HG03280 (cell line): ENCODE measurements around the gene KRT5.

Experiments
- ATAC-seq: cut with Tn5 transposase; IDR thresholded peaks from one replicate; pipeline ENCODE4 v1.9.1; 2021; ENCODE audit warnings: mild to moderate bottlenecking, moderate library complexity; ENCODE audit not compliant: unreplicated experiment

The KRT5 gene

DNA sequence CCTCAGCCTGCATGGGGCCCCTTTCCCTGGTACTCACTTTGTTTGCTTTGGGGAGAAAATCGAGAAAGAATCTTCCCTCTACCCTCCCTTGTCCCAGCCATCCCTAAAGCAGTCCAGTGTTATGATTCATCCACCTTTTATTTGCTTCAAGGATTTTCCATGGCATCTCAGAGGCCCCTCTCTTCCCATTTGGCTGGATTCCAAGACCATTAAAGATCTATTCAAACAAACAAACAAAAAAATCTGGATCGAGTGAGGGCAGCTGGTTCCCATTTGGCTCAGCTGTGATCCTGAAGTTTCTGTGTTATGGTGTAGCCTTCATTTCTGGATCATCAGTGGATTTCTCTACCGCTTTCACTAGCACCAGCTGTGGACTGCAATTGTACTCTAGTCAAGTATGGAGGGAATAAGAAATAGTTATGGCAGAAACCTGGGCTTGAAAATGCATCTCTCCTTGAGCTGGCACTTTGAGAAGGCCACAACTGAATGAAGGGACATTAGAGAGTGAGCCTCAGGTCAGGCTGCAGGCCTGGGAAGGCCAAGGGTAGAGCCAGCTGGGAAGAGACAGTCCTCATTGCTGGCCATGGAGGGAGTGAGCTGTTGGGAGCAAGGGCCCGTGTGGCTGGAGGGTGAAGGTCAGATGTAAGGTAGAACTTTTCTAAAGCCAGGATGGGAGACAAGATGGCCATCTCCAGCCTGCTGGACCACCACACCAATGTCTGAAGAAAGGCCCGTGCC is 19.1 kb upstream of the KRT5 start:
- no peak for ATAC-seq

DNA sequence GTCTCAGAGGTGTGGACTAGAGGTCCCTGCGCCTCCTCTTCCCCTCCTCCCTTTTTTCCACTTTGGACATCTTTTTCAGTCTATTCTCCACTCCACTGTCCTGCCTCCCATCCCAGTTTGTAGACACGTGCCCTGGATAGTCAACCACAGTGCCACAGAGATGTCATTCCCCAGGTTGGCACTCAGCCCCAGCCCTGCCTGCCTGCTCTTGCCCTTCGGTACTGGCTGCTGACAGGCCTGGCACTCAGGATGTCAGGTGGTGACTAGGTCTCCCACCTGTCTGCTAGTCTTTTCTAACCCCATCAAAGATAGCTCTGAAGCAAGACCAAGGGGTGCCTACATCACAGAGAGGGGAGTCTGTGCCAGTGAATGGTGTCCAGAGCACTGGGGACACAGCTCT is 16.9 kb upstream of the KRT5 start:
- no peak for ATAC-seq

DNA sequence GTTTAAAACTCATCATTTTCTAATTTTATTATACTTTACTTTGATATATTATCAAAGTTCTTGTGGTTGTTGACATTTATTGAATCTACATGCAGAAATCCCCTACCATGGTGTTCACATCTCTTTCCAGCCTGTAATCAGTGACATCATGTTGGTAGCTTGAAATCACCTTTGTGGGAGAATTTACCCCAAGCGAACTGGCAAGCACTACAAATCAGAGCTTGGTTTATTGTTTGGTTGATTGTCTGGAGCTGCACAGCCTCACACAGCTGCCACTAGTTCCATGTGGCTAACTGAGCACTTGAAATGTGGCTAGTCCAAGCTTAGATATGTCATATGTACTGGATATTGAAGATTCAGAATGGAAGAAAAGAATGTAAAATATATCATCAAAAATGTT is 15.4 kb upstream of the KRT5 start:
- no peak for ATAC-seq

DNA sequence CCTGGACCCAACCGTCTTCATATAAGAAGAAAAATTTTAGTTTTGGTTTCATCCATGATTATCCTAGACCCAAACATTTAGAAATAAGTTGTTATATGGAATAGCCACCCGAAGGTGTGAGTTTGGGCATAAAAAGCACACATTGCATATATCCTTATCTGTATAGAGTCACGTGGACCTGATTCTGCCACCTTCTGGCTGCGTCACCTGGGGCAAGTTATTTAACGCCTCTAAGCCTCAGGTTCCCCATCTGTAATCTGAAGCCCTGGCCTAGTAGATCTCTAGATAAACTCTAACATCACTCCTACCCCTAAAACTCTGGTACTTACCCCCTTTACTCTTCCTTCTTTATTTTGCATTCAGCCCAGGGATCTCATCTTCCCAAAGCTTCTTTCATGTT is 14.3 kb upstream of the KRT5 start:
- no peak for ATAC-seq

DNA sequence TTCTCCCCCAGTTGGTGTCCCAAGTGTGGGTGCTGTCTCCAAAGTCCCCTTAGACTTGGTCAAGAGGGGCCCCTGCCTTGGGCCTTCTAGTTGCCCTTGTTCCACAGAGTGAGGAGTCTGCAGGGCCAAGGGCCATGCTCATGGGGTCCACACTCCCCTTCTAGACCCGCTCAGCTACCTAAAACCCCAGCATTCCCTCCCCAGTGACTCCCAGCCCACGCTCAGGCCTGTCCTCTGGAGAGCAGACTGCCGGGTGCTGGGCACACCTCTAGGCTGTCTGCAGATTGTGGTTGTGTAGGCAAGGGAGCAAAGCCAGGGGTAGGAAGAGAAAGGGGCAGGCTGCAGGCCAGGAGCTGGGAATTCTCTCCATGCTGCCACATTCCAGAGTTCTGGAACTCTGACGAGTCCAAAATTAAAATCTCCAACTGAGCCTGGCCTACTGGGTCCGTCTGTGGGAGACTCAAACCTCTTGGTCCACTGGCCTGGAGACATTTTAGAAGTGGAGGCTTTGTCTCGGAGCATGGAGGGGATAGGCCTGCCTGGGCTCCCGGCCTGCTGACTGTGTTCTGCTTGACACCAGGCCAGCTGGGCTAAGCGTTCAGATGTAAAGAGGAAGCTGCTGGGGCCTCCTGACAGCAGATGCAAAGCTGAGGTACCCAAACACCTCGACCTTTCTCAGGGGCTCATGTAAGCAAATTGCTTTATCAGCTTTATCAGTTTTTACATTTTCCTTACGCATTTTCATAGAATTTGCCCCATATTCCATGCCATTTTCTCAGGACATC is 13.7 kb upstream of the KRT5 start:
- no peak for ATAC-seq

DNA sequence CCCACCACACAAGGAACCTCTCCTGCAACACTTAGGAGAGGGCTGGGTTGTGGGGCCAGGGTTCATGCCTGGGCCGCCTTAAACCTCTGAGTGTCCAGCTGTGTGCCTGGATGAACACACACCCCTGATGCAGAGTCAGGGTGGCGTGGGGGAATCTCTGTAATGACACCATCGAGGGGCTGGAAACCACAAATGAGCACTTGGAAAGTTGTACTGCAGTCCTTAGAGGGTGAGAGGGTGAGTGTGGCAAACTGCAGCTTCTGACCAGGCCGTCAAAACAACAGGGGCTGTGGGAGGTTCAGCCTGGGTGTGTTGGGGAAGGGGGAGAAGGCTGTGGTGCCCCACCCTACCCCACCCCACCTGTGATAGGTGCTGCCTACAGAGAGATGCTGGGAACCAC is 12.4 kb upstream of the KRT5 start:
- ATAC-seq = no peak

DNA sequence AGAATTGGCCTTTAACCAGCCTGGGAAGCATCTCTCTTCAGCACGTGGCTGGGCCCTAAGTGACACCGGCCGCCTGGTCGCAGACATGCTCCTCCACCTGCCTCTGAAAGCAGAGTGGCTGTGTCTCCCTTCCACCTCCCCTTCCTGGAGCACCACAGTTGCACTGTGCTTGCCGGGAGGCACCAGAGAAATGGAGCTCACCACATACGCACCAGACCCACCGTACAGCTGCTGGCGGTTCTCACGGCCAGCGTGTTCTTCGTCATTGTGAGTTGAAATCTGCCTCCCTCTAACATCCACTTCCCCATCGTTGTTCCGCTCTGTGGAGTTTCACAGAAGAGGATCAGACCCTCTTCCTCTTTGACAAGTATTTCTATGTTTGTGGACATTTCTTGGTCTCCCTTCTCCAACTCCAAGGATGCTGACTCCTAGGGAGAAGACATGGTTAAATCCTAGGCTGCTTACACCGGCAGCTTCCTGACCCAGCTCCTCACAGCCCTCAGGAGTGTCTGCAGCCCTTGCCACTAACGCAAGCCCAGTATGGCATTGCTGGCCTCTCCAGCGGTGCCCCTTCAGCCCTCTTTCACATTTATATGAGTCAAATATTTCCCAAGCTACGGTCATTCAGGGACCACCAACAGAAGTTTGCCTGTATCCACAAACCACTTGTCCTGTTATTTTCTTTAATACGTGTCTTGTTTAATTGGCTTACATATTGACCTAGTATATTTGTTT is 11.5 kb upstream of the KRT5 start:
- ATAC-seq = no peak

DNA sequence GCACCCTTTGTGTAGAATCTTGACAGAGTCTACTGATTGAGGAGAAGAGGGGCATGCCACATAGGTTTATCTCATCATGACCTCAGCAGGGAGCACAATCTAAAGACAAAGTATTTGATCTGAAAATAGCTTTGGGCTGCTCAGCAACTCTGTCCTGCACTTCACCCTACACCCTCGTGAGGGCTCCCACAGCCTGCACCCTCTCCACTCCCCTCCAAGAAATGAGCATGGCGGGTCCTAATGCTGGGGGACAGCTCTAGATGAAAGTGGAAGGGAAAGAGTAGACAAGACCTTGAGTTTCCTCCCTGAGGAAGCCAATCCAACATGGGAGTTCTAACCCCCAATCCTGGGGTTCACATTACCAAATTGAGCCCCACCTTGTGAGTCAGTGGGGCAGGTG is 10.7 kb upstream of the KRT5 start:
- ATAC-seq = no peak

DNA sequence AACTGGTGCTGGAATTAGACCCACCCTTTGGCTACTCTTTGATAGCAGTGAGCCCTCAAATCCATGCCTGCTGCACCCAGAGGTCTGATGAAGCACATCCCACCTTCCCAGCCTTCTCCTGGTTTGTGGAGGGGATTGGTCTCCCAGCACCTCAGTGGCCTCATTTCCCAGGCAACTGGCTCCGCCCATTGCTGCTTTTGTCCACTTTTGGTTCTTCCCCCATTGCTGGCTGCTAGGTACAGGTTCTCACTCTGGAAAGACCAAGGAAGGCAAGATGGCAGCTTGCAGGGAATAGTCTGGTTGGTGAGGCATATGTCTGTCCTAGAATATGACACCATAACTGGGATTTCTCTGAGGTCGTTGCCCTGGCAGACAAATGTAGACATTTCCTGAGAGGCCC is 10.2 kb upstream of the KRT5 start:
- no peak for ATAC-seq

DNA sequence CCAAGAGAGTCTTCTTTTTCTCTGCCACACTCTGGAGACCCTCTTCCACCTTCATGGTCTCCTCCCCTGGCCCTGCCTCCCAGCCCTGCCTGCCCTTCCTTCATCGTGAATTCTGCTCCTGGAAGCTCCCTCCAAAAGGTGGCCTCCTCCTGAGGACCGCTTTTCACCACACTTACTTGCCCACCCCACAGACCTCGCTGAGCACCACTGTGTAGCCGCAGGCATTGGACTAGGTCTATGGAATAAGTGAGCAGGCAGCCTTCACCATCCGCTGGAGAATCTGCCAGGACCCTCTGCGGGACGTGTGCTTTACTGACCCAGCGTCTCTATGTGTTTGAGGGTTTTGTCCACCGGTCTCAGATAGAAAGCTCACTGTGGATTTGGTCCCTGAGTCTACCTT is 9.7 kb upstream of the KRT5 start:
- no peak for ATAC-seq

DNA sequence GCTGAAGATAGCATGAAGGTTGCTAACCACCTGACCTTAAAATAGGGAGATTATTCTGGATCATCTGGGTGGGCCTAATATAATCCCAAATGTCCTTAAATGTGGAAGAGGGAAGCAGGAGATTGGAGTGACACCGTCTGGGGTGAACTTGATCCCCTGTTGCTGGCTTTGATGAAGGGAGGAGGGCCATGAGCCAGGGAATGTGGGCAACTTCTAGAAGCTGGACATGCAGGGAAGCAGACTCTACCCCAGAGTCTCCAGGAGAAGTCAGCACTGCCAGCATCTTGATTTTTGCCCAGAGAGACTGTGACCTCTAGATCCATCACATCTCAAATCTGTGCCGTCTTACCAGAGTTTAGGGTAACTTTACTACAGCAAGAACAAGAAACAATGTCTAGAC is 9.2 kb upstream of the KRT5 start:
- no peak for ATAC-seq

DNA sequence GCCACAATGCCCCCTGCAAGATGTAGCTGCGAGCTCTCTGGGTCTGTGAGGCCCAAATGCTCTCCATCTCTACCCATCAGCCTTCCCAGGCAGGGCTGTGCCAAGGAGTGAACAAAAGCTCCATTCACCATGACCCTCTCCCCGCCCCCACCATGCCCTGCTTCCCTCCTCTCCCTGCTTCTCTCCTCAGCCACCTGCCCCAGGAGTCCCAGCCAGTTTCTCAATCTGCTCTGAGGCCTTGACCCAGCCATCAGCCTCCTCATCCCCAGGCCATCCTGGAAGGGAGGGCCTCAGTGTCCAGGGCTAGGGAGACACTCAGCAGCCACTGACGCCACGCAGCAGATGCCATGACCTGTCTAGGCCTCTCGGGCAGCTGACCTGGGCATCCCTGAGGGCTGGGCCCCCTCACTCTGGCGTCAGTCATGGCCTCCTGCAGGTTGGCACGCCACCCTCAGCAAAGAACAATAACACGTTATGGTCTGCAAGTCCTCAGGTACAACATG is 8.5 kb upstream of the KRT5 start:
- ATAC-seq = no peak

DNA sequence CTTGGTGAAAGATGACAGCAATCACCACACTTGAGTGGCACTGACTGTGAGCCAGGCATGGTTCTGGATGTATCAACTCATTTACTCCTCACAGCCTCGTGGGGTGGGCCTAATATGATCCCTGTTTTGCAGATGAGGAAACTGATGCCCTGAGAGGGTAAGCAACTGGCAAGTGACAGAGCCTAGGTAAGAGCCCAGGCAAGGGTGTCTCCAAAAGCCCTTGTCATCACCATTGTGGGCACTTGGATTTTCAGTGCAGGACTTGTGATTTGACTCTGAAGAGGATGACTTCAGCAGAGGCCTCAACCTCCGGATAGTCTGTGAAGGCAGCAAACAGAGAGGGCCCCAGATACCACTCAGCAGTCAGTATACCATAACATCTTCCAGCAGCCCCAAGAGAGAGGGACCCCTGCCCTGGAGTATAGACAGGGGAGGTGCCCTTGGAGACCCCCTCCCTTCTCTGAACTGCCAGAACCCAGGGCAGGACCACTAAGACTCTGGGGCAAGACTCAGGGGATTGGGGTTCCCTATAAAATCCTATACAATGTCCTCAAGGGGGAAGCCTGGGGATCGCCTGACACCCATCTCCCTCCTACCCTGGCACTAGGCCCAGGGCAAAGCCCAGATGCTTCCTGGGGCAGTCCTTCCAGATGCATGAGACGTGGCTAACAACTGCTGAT is 7.1 kb upstream of the KRT5 start:
- ATAC-seq = no peak

DNA sequence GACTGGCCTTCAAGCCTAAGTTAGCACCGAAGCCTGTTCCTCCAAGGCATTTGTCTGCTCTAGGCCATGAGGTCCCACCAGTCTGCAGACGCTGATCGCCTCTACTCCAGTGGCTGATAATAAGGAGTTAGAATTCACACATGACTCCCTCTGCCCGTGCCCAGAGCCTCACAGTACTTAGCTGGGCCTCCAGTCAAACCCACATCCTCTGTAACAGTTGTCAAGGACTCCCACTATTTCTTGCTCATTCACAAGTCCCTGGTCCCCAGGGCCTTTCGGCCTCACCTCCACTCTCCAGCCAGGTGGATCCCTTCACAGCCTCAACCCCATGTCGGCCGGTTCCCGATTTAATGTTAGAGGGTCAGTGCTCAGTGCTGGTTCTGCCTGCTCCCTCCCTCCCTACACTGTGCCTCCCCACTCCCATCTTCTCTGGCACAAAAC is 6.3 kb upstream of the KRT5 start:
- no peak for ATAC-seq

DNA sequence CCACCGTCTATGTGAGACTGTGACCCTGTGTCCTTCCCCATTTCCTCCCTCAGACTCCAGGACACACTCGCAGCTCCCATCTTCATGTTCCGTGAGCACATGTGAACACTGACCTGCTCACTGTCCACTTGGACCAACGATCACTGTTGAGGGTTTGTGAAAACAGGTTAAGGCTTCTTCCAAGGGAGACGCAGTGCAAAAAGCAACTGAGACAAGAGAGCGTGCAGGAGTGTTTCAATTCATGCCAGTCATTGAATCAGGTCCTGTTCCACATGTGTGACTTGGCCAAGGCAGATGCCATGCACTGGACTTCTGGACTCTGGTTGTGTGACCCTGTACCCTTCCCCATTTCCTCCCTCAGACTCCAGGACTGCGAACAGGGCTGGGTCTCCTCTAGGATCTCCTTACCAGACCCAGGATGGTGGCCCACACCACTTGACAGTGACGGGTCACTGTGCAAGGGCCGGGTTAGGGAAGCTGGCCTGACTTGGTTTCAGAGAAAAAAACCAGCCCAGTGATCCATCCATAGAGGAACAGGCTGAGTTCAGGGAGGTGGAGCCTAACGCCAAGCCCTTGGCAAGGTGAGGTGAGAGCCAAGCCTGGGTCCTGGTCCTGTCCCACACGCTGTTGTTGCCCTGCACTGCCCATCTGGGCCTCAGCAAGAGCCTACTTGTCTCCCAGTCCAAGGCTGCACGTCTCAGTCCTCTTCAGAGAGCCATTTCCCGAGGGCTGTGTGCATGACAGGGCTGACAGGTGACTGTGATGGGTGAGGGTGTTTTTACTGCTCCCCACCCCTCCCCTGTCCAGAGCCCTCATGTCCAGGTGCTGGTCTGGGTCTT is 5.7 kb upstream of the KRT5 start:
- no peak for ATAC-seq

DNA sequence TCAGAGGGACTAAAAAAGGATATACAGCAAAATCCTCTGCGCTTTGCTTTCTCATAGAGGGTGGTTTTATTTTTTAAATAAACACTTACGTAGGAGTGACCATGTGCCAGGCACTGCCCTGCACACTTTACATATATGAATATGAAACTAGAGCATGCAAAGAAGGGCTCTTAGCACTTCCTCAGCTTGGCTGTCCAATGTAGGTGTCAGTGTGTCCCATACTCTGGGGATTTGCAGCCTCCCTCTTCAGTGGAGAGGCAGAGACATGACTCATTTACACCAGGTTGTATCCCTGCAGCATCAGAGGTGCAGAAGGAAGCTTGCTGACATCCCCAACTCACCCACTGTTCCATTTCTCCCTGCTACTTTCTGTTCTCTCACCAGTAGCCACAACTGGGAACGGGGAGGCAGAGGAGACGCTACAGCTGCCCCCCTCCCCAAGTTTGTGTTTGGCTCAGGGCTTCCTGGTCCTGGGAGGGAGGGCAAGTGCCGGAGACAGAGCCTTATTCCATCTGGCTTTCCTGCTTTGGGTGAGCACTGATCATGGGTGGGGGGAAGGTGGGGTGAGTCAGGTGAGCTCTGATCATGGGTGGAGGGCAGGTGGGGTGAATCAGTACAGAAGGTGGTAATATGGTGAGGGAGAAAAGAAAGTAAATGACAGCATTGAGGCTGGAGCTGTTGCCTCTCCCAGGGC is 4.9 kb upstream of the KRT5 start:
- ATAC-seq = no peak

DNA sequence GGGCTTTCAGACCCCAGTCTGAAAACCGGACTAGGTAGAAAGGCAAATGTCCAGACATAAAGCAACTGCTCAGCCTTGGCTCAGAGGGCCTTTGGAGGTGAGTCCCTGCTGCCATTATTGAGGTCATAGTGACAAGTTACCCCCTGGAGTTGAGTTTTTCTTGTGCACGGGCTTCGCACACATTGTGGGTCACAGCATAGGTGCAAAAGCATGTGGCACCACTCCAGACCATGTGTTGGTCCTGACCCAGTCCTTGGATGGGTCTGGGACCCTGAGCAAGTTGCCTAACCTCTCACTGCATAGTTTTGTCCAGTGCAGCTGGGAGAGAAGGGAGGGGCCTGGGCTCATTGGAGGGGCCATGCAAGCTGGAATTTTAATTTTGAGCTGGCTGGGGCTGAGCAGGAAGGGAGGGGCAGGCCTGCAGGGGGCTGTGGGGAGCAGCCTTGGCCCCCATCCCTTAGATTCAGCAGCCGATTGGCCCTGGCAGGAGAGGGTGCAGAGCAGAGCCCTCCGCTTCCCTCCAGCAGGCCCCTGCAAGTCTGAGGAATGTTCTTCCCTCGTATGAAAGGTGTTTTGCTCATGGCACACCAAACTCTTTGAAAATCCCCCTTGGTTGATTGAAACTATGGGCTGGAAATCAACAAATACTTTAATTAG is 4.2 kb upstream of the KRT5 start:
- no peak for ATAC-seq

DNA sequence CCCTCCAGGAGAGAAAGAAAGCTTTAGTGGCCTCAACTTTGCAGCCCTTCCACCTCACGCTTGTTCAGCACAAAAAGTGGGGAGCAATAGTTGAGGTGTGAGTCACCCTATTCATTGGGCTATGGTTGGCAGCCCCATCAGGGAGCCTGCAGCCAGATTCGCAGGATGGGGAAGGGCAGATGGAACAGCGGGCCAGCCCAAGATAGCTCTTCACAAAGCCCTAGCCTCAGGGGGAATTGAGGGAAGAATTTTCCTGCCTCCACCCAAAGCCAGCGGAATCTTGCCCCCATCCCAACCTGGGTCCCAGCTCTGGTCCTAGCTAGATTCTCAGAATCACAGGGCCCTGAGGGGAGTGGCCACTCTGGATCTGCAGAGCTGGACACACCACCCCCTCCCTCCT is 3.6 kb upstream of the KRT5 start:
- no peak for ATAC-seq

DNA sequence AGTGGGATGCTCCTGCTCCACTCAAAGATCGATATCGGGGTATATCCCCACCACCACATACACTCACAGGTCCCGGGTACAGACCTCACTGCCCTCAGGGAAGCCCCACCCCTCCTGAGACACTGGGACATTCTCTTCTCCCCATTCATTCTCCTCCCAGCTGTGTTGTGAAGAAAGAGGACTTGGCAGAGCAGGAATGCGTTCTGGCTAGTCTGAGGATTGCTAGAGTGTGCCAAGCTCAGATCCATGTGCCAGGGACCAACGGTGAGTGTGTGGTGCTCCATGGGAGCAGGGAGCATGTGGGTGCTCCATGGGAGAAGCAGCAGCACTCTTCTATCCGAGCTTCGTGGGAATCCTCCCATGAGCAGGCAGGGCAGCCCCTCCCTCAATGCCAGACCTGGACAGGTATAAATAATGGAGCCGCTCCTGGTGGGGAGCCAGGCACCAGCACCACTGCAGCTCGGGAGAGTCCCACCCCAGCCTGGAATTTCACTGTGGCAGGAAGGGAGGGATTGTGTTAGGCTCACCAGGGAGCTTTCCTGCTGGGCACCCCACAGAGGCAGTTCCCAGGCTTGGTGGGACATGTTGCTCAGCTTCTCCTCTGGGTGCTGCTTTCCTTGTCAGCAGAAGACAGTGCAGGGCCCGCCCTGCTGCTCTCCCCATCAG is 2.3 kb upstream of the KRT5 start:
- ATAC-seq = no peak
